Fibroblast of pulmonary artery (primary cell): ENCODE results near the gene ZBTB8B.
A peak's percentile ranks its signal among the peaks of the same experiment; 100 is the strongest.
"Not testable (repeated sequence)": the region's sequence is repeated elsewhere in the genome, so short reads cannot be mapped to it uniquely, and the experiment has no call there.

Experiments used
- DNase-seq: peaks from one replicate; pipeline ENCODE4 v3.0.0-alpha.2; 2010; ENCODE audit warnings: low read depth
- H3K4me3 ChIP-seq: replicated peaks from 2 replicates; pipeline ENCODE4 v1.5.1; 2011; ENCODE audit warnings: low read depth, mild to moderate bottlenecking, control low read depth, low read length, moderate library complexity
- TF ChIP-seq, protein P1 (sequence below): IDR thresholded peaks from 2 replicates; pipeline ENCODE4 v1.5.1; 2011; ENCODE audit warnings: mild to moderate bottlenecking, control low read depth, low read length, inconsistent platforms; ENCODE audit errors: missing control alignments

ZBTB8B gene

DNA sequence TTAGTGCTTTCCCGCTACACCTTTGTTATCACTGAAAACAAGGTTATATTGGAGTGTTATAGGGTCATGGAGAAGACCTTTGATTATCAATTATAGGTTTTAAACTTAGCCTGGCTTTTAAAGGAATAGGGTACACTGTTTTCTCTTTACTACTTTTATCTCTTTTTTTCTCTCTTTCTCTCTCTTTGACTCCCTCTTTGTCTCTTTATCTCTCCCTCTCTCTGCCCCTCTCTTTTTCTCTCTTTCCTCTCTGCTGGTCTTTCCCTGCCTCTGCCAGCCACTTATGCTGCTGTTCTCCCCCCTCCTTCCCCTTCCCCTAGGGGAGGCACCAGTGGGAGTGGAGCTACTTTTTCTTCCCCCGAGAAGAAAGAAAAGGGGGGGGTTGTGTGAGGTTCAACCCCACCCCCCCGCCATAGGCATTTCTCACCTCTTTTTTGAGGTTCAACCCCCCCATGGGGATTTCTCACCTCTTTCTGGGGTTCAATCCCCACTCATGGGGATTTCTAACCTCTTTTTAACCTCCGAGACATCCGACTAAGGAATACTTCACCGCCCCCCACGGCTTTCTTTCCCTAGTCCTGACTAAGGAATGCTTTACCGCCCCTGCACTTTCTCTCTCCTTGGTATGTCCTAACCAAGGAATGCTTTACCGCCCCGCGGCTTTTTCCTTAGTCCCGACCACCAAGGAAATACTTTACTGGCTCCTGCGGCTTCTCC lies 17.2 kb upstream of the ZBTB8B start:
- TF ChIP-seq, protein P1, sequence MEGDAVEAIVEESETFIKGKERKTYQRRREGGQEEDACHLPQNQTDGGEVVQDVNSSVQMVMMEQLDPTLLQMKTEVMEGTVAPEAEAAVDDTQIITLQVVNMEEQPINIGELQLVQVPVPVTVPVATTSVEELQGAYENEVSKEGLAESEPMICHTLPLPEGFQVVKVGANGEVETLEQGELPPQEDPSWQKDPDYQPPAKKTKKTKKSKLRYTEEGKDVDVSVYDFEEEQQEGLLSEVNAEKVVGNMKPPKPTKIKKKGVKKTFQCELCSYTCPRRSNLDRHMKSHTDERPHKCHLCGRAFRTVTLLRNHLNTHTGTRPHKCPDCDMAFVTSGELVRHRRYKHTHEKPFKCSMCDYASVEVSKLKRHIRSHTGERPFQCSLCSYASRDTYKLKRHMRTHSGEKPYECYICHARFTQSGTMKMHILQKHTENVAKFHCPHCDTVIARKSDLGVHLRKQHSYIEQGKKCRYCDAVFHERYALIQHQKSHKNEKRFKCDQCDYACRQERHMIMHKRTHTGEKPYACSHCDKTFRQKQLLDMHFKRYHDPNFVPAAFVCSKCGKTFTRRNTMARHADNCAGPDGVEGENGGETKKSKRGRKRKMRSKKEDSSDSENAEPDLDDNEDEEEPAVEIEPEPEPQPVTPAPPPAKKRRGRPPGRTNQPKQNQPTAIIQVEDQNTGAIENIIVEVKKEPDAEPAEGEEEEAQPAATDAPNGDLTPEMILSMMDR, result no peak
- peak overlapping the region; percentile 49 for H3K4me3 ChIP-seq
- peak; percentile 75 for DNase-seq

DNA sequence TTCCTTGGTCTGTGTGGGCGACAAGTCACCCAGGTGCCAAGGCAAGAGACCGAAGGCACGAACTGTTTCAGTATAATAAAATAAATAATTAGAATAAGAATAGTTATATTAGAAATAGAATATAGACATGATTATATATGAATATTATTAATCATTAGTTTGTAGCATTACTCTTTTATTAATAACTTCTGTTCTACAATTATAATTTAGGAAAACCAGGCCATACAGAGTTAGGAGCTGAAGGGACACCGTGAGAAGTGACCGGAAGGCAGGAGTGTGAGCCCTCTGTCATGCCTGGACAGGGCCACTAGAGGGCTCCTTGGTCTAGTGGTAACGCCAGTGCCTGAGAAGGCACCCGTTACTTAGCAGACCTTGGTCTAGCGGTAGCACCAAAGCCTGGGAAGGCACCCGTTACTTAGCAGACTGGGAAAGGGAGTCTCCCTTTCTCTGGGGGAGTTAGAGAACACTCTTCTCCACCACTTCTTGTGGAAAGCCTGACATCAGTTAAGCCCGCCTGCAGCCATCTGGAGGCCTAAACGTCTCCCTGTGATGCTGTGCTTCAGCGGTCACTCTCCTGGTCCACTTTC lies 16.6 kb upstream of the ZBTB8B start:
- TF ChIP-seq, protein P1, result peak; percentile 77
- peak; percentile 87 for DNase-seq
- peak overlapping the region; percentile 49 for H3K4me3 ChIP-seq

DNA sequence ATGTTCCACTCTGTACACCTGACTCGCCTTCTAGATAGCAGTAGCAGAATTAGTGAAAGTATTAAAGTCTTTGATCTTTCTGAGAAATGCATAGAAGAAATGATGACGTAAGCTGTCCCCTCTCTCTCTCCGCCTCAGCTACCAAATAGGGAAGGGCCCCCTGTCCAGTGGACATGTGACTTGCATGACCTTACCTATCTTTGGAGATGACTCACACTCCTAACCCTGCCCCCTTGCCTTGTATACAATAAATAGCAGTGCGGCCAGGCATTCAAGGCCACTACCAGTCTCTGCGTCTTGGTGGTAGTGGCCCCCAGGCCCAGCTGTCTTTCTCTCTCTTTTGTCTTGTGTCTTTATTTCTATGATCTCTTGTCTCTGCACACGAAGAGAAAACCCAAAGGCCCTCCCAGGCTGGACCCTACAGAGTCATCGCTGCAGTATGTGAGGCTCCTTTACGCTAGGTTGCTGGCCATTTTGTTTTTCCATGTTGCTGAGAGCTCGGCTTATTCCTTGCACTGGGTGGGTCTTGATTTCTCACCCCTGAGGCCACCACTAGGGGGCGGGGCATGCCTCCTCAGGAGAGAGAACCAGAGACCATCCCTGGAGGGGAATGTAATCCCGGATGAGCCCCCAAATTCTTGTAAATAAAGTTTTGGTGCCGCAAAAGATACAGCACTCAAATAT lies 16.0 kb upstream of the ZBTB8B start:
- DNase-seq, result peak; percentile 25
- no peak overlapping the region for H3K4me3 ChIP-seq
- TF ChIP-seq, protein P1, result peak; percentile 20

DNA sequence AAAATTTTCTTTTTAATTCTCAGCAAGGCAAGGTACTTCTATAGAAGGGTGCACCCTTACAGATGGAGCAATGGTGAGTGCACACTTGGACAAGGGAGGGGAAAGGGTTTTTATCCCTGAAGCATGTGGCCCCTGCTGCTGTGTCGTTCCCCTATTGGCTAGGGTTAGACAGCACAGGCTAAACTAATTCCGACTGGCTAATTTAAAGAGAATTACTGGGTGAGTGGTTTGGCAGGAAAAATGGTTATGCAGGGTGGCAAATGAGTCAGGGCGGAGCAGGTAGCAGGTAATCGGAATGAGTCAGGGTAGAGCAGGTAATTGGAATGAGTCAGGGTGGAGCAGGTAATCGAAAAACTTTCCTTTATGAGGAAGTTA lies 15.4 kb upstream of the ZBTB8B start:
- not testable (repeated sequence) for H3K4me3 ChIP-seq, DNase-seq

DNA sequence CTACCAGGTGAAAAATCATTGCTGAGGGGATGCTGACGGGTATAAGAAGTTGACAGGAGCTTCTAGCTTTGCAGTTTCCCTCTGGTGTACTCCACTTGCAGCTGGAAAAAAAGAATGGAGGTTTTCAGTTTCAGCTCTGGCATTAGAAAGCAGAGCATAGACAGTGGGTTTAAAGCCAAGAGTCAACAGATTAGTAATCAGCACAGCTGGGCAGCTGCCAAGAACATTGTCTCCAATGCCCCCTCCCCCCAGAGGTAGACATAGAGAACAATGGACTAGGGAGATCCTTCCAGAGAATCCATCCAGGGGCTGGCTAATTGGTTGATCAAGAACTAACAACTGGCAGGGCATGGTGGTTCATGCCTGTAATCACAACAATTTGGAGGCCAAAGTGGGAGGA lies 10.1 kb upstream of the ZBTB8B start:
- peak; percentile 64 for DNase-seq
- TF ChIP-seq, protein P1, result no peak
- H3K4me3 ChIP-seq, result no peak overlapping the region

DNA sequence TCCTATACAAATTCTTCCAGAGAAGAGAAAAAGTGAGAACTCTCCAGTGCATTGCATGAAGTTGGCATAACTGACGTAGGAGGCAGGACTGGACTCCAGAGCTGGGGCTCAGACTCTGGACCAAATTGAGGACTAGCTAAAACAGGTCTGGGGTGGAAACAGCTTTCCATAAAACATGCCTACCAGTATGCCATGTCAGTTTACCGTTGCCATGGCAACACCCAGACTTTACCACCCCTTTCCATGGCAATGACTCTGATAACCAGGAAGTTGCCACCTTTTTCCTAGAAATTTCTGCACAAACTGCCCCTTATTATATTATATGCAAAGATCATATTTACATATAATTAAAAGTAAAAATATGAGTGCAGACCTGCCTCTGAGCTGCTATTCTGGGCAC lies 8.9 kb upstream of the ZBTB8B start:
- DNase-seq, result no peak
- TF ChIP-seq, protein P1, result no peak
- H3K4me3 ChIP-seq, result no peak overlapping the region

DNA sequence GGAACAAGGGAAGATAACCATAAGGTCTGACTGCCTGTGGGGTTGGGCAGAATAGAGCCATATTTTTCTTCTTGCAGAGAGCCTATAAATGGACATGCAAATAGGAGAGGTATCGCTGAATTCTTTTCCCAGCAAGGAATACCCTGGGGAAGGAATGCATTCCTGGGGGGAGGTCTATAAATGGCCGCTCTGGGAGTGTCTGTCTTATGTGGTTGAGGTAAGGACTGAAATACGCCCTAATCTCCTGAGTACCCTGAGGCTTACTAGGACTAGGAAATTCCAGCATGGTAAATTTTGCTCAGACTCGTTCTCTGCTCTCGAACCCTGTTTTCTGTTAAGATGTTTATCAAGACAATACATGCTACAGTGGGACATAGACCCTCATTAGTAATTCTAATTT lies 6.1 kb upstream of the ZBTB8B start:
- H3K4me3 ChIP-seq, DNase-seq: not testable (repeated sequence)

DNA sequence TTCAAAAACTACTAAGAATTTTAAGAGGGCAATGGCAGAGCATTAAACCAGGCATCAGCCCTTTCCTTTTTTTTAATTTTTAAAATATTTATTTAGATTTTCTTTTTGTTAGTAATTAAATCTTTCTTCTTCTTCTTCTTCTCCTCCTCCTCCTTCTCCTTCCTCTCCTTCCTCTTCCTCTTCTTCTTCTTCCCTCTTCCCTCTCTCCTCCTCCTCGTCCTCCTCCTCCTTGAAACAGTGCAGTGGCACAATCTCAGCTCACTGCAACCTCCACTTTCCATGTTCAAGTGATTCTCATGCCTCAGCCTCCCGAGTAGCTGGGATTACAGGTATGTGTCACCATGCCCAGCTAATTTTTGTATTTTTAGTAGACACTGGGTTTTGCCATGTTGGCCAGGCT lies 1.9 kb upstream of the ZBTB8B start:
- H3K4me3 ChIP-seq, DNase-seq: not testable (repeated sequence)
